CD14-positive monocyte (primary cell): ENCODE measurements around the gene ANKRD40CL. TPM values are rescaled to one million over a fixed set of nuclear protein-coding genes. Genes with fewer than 3 reads are reported as not detected.

Source experiments
- DNase-seq, 3 donors: peaks; one replicate each; pipeline ENCODE4 v3.0.0-alpha.2; 2011 to 2022
- H2AFZ ChIP-seq: 2 replicates; pipeline ENCODE4 v1.6.0; 2012; ENCODE audit warnings: mild to moderate bottlenecking, low read depth, low read length, inconsistent platforms; ENCODE audit not compliant: insufficient read depth, poor library complexity, severe bottlenecking
- H3K27ac ChIP-seq, 2 donors: 1 replicate in 1 of 2; 2 replicates in 1 of 2; pipeline ENCODE4 v1.5.1; 2012 to 2013; ENCODE audit warnings: low read length in 2 of 2, control low read depth in 1 of 2, inconsistent platforms in 1 of 2, low read depth in 1 of 2, mild to moderate bottlenecking in 1 of 2
- H3K27me3 ChIP-seq, 2 donors: one replicate each; pipeline versions ENCODE4 v1.6.0 to v1.6.1; 2011 to 2013; ENCODE audit warnings: low read length in 2 of 2; ENCODE audit not compliant: control insufficient read depth in 2 of 2, insufficient read depth in 2 of 2
- H3K36me3 ChIP-seq, 2 donors: replicated peaks in 1 of 2; 1 replicate in 1 of 2; 2 replicates in 1 of 2; pipeline versions ENCODE4 v1.5.1 to v1.6.1; 2012 to 2013; ENCODE audit warnings: low read length in 2 of 2, control low read depth in 1 of 2, inconsistent platforms in 1 of 2, mild to moderate bottlenecking in 1 of 2; ENCODE audit not compliant: insufficient read depth in 2 of 2, control insufficient read depth in 1 of 2
- H3K4me1 ChIP-seq, 2 donors: 1 replicate in 1 of 2; 2 replicates in 1 of 2; pipeline versions ENCODE4 v1.5.1 to v1.6.1; 2012 to 2013; ENCODE audit warnings: low read length in 2 of 2, control low read depth in 1 of 2, inconsistent platforms in 1 of 2, mild to moderate bottlenecking in 1 of 2, moderate library complexity in 1 of 2; ENCODE audit not compliant: insufficient read depth in 2 of 2, control insufficient read depth in 1 of 2
- H3K4me2 ChIP-seq: replicated peaks from 2 replicates; pipeline ENCODE3; 2012; ENCODE audit warnings: low read length, moderate library complexity, mild to moderate bottlenecking; ENCODE audit not compliant: poor library complexity, severe bottlenecking; ENCODE audit errors: extremely low read depth
- H3K4me3 ChIP-seq, 3 experiments: fragments of 200-600 bp in 1 of 3; sonication (generic) in 1 of 3; replicated peaks in 1 of 3; 1 replicate in 2 of 3; 2 replicates in 1 of 3; pipeline ENCODE4 v1.5.1; 2011 to 2013; ENCODE audit warnings: low read length in 3 of 3, mild to moderate bottlenecking in 3 of 3, control low read depth in 2 of 3, low read depth in 2 of 3, inconsistent platforms in 1 of 3, moderate library complexity in 1 of 3
- H3K79me2 ChIP-seq: 2 replicates; pipeline ENCODE4 v1.6.0; 2012; ENCODE audit warnings: mild to moderate bottlenecking, control low read depth, inconsistent platforms, low read length, moderate library complexity; ENCODE audit not compliant: insufficient read depth
- H3K9ac ChIP-seq: 2 replicates; pipeline ENCODE4 v1.6.0; 2017; ENCODE audit warnings: low read length, mild to moderate bottlenecking; ENCODE audit not compliant: insufficient read depth, poor library complexity, severe bottlenecking
- H3K9me3 ChIP-seq, 2 donors: replicated peaks in 1 of 2; 1 replicate in 1 of 2; 2 replicates in 1 of 2; pipeline versions ENCODE4 v1.5.1 to v1.6.1; 2012 to 2013; ENCODE audit warnings: low read length in 2 of 2, control low read depth in 1 of 2; ENCODE audit not compliant: control insufficient read depth in 1 of 2, insufficient read depth in 1 of 2
- H4K20me1 ChIP-seq: 2 replicates; pipeline ENCODE4 v1.6.0; 2012; ENCODE audit warnings: mild to moderate bottlenecking, low read length, control low read depth, moderate library complexity; ENCODE audit not compliant: insufficient read depth
- H3K27ac Mint-ChIP-seq, 7 donors: one replicate each; pipeline ENCODE4 v1.8.0; 2020; ENCODE audit warnings: mild to moderate bottlenecking in 7 of 7, mixed read lengths in 7 of 7, moderate library complexity in 6 of 7, inconsistent platforms in 2 of 7
- H3K27me3 Mint-ChIP-seq, 3 donors: one replicate each; pipeline ENCODE4 v1.8.0; 2021 to 2022; ENCODE audit warnings: low read depth in 3 of 3, mild to moderate bottlenecking in 3 of 3, mixed read lengths in 3 of 3, moderate library complexity in 3 of 3, inconsistent platforms in 1 of 3
- H3K36me3 Mint-ChIP-seq, 2 donors: one replicate each; pipeline ENCODE4 v1.8.0; 2020; ENCODE audit warnings: mixed read lengths in 2 of 2, inconsistent platforms in 1 of 2, mild to moderate bottlenecking in 1 of 2
- H3K4me1 Mint-ChIP-seq: one replicate; pipeline ENCODE4 v1.8.0; 2020; ENCODE audit warnings: mild to moderate bottlenecking, mixed read lengths
- H3K4me3 Mint-ChIP-seq, 2 donors: one replicate each; pipeline ENCODE4 v1.8.0; 2020; ENCODE audit warnings: mild to moderate bottlenecking in 2 of 2, mixed read lengths in 2 of 2, moderate library complexity in 1 of 2
- H3K9me3 Mint-ChIP-seq, 7 donors: one replicate each; pipeline ENCODE4 v1.8.0; 2020 to 2022; ENCODE audit warnings: mixed read lengths in 7 of 7, mild to moderate bottlenecking in 6 of 7, moderate library complexity in 6 of 7, inconsistent platforms in 2 of 7
- WGBS: methylation state at CpG from one replicate; pipeline ENCODE4 v1.1.5; 2013; ENCODE audit warnings: missing lambda C conversion rate; ENCODE audit not compliant: insufficient coverage; 5-methylcytosine and 5-hydroxymethylcytosine counted together
- intact Hi-C, 2 donors: fragments of 100-400 bp; cut with micrococcal nuclease; formaldehyde crosslinking; loops; one replicate each; pipeline versions ENCODE4 v1.15.0 to v1.15.1; 2023
- polyA plus RNA-seq, 3 donors: library from polyadenylated mRNA; depleted of rRNA in 1 of 3; unstranded in 2 of 3; stranded (reverse) in 1 of 3; fragments of 300-500 nt in 2 of 3; fragments of >200 nt in 1 of 3; fragmentation: Illumina TruSeq in 2 of 3; gene quantifications; 1 replicate in 2 of 3; 2 replicates in 1 of 3; pipeline ENCODE4 v1.2.3, GENCODE V29; 2012 to 2021
- TF ChIP-seq, protein P1 (sequence below): fragments of 200-600 bp; IDR thresholded peaks from one replicate; pipeline ENCODE4 v1.8.0; 2022; ENCODE audit warnings: antibody characterized with exemption, mild to moderate bottlenecking

The ANKRD40CL gene
- polyA plus RNA-seq, 3 donors: not detected

DNA sequence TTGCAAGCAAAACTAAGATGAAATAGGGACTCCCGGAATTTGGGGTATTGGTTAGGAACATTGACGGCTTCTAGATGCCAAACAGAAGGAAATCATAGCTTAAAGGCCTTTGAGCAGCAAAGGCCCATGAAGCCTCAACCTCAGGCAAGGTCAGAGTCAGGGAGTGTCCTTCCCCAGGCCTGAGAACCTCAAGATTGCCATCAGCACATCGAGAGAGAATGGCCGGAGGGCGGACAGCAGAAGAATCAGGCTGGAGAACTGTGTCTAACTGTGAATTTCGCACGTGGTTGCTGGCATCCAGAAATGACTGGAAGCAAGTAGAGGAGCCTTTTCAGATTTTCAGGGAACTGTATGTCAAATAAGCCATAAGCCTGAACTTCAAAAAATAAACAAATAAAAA is 24.8 kb upstream of the ANKRD40CL start:
- no peak overlapping the region for H2AFZ ChIP-seq
- no peaks in the 10 kb centered on the region for H3K36me3 ChIP-seq
- no peaks in the 10 kb centered on the region for H4K20me1 ChIP-seq
- H3K4me1 ChIP-seq: peaks cover 39 to 46% of the 10 kb centered on the region in 2 donors
- peaks cover 0 to 13% (median 7%) of the 10 kb centered on the region in 3 donors for H3K27me3 Mint-ChIP-seq
- H3K27ac ChIP-seq: peak overlapping the region in 1 of 2 donors; percentile 81
- no peak overlapping the region for H3K4me3 Mint-ChIP-seq
- no peak for DNase-seq
- H3K9me3 Mint-ChIP-seq: no peaks in the 10 kb centered on the region
- H3K27me3 ChIP-seq: no peaks in the 10 kb centered on the region
- H3K4me1 Mint-ChIP-seq: peaks cover 41% of the 10 kb centered on the region
- H3K9me3 ChIP-seq: no peaks in the 10 kb centered on the region
- no peaks in the 10 kb centered on the region for H3K36me3 Mint-ChIP-seq
- no peak overlapping the region for H3K4me3 ChIP-seq
- H3K9ac ChIP-seq: no peak overlapping the region
- H3K27ac Mint-ChIP-seq: peak overlapping the region in 4 of 7 donors; percentile 82 to 94 (median 92)
- no peaks in the 10 kb centered on the region for H3K79me2 ChIP-seq
- intact Hi-C loops: no loop called here
- H3K4me2 ChIP-seq: peak overlapping the region; percentile 59
- TF ChIP-seq, protein P1, sequence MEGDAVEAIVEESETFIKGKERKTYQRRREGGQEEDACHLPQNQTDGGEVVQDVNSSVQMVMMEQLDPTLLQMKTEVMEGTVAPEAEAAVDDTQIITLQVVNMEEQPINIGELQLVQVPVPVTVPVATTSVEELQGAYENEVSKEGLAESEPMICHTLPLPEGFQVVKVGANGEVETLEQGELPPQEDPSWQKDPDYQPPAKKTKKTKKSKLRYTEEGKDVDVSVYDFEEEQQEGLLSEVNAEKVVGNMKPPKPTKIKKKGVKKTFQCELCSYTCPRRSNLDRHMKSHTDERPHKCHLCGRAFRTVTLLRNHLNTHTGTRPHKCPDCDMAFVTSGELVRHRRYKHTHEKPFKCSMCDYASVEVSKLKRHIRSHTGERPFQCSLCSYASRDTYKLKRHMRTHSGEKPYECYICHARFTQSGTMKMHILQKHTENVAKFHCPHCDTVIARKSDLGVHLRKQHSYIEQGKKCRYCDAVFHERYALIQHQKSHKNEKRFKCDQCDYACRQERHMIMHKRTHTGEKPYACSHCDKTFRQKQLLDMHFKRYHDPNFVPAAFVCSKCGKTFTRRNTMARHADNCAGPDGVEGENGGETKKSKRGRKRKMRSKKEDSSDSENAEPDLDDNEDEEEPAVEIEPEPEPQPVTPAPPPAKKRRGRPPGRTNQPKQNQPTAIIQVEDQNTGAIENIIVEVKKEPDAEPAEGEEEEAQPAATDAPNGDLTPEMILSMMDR: no peak
- WGBS: 100% methylated on average over 4 of the region's 7 CpGs

DNA sequence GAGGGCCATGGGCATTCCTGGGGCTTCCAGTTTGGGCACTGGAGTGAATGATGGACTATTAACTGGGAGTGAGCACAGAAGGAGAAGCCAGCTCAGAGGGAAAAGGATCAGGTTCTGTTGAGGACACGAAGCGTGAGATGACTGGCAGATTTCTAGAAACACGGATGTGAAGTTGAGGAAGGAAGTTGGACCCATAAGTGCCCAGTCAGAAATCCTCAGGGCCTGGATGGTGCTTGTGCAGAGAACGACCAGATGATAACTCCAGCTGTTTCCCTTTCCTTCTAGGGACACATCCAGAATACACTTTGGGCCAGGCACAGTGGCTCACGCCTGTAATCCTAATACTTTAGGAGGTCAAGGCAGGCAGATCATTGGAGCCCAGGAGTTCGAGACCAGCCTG is 23.3 kb upstream of the ANKRD40CL start:
- Histone ChIP-seq H2AFZ (peak overlapping the region; percentile 21), H3K4me1 (peaks cover 39 to 46% of the 10 kb centered on the region in 2 donors), H3K79me2 (no peaks in the 10 kb centered on the region), H3K9me3 (no peaks in the 10 kb centered on the region), H4K20me1 (no peaks in the 10 kb centered on the region), H3K4me3 (peak overlapping the region in 1 of 3 experiments; percentile 44), H3K36me3 (no peaks in the 10 kb centered on the region), H3K4me2 (peak overlapping the region; percentile 49), H3K27ac (peak overlapping the region; percentile 25 to 53), H3K9ac (no peak overlapping the region), H3K27me3 (no peaks in the 10 kb centered on the region)
- intact Hi-C loops: no loop called here
- TF ChIP-seq, protein P1: no peak
- Mint-ChIP-seq H3K9me3 (peaks cover 0 to 1% (median 0%) of the 10 kb centered on the region in 7 donors), H3K4me3 (peak overlapping the region; percentile 59 to 85), H3K27me3 (peaks cover 0 to 16% (median 7%) of the 10 kb centered on the region in 3 donors), H3K27ac (peak overlapping the region in 6 of 7 donors; percentile 44 to 87 (median 80)), H3K4me1 (peaks cover 41% of the 10 kb centered on the region), H3K36me3 (no peaks in the 10 kb centered on the region)
- WGBS: 0% methylated on average over 4 of the region's 6 CpGs
- peak in 2 of 3 donors; percentile 45 to 57 for DNase-seq
